HG03558 (cell line): ENCODE measurements around the gene STK32B.

Experiments
- ATAC-seq: cut with Tn5 transposase; IDR thresholded peaks from one replicate; pipeline ENCODE4 v1.9.1; 2021; ENCODE audit warnings: moderate number of reproducible peaks; ENCODE audit not compliant: unreplicated experiment; ENCODE audit errors: extremely low read depth

STK32B gene

GRCh38 chr4:5373327-5373726, 322.0 kb downstream of the STK32B start:
- ATAC-seq: no peak

GRCh38 chr4:5374592-5374991, 323.3 kb downstream of the STK32B start:
- ATAC-seq: no peak

GRCh38 chr4:5374994-5375393, 323.7 kb downstream of the STK32B start:
- ATAC-seq: no peak

GRCh38 chr4:5376015-5376414, 324.7 kb downstream of the STK32B start:
- no peak for ATAC-seq

GRCh38 chr4:5378002-5378401, 326.7 kb downstream of the STK32B start:
- ATAC-seq: no peak

- no peak for ATAC-seq
These were observed 328.6 kb downstream of the STK32B start for GRCh38 chr4:5379895-5380294.

- no peak for ATAC-seq
These were observed 330.7 kb downstream of the STK32B start for GRCh38 chr4:5381961-5382441.

- no peak for ATAC-seq
These were observed 332.1 kb downstream of the STK32B start for GRCh38 chr4:5383191-5383980.

GRCh38 chr4:5385741-5386311, 334.5 kb downstream of the STK32B start:
- no peak for ATAC-seq

GRCh38 chr4:5386921-5387320, 335.6 kb downstream of the STK32B start:
- ATAC-seq: no peak

- no peak for ATAC-seq
These were observed 336.2 kb downstream of the STK32B start for GRCh38 chr4:5387457-5387856.

- no peak for ATAC-seq
These were observed 338.6 kb downstream of the STK32B start for GRCh38 chr4:5389756-5390310.

- no peak for ATAC-seq
These were observed 340.2 kb downstream of the STK32B start for GRCh38 chr4:5391492-5391891.

GRCh38 chr4:5393911-5394513, 342.7 kb downstream of the STK32B start:
- no peak for ATAC-seq

- ATAC-seq: no peak
These were observed 344.5 kb downstream of the STK32B start for GRCh38 chr4:5395781-5396180.

- ATAC-seq: no peak
These were observed 346.8 kb downstream of the STK32B start for GRCh38 chr4:5398056-5398455.

GRCh38 chr4:5399124-5399523, 347.8 kb downstream of the STK32B start:
- ATAC-seq: no peak

GRCh38 chr4:5399790-5400421, 348.6 kb downstream of the STK32B start:
- no peak for ATAC-seq

GRCh38 chr4:5403746-5404497, 352.6 kb downstream of the STK32B start:
- ATAC-seq: no peak

GRCh38 chr4:5409237-5409636, 358.0 kb downstream of the STK32B start:
- no peak for ATAC-seq
